T-helper 9 cell (primary cell): ENCODE results near the gene KEAP1.

Experiments
- DNase-seq: peaks from one replicate; pipeline ENCODE4 v3.0.0-alpha.2; 2020

KEAP1 gene

GRCh38 chr19:10521461-10522171 is 18.5 kb upstream of the KEAP1 start:
- no peak for DNase-seq

GRCh38 chr19:10520652-10521318 is 17.6 kb upstream of the KEAP1 start:
- no peak for DNase-seq

GRCh38 chr19:10519421-10519820 is 16.3 kb upstream of the KEAP1 start:
- DNase-seq: no peak

GRCh38 chr19:10518444-10519361 is 15.5 kb upstream of the KEAP1 start:
- no peak for DNase-seq

GRCh38 chr19:10517760-10518443 is 14.7 kb upstream of the KEAP1 start:
- no peak for DNase-seq

GRCh38 chr19:10517361-10517759 is 14.2 kb upstream of the KEAP1 start, which contains the start of gene S1PR5:
Gene S1PR5, minus strand, starts transcription at chr19:10517447. Its CDS starts 2,436 bp downstream, at chr19:10515011.
- no peak for DNase-seq

GRCh38 chr19:10516671-10517286 is 13.6 kb upstream of the KEAP1 start:
- no peak for DNase-seq

GRCh38 chr19:10516064-10516385 is 12.9 kb upstream of the KEAP1 start:
- DNase-seq: no peak

- peak; percentile 25 for DNase-seq
Measured at GRCh38 chr19:10514211-10515145, 11.3 kb upstream of the KEAP1 start.

- no peak for DNase-seq
Measured at GRCh38 chr19:10513223-10513622, 10.1 kb upstream of the KEAP1 start.

- DNase-seq: peak; percentile 57
Measured at GRCh38 chr19:10510301-10510802, 7.2 kb upstream of the KEAP1 start.

GRCh38 chr19:10508707-10509106 is 5.6 kb upstream of the KEAP1 start:
- no peak for DNase-seq

- DNase-seq: no peak
Measured at GRCh38 chr19:10508036-10508435, 4.9 kb upstream of the KEAP1 start.

GRCh38 chr19:10505583-10506229 is 2.5 kb upstream of the KEAP1 start:
- peak; percentile 78 for DNase-seq

- peak; percentile 77 for DNase-seq
Measured at GRCh38 chr19:10502524-10503001, 593 bp downstream of the KEAP1 start.

GRCh38 chr19:10501971-10502523 is 1.1 kb downstream of the KEAP1 start:
- DNase-seq: no peak

GRCh38 chr19:10500247-10500592 is 2.9 kb downstream of the KEAP1 start:
- no peak for DNase-seq

GRCh38 chr19:10499550-10500246 is 3.5 kb downstream of the KEAP1 start:
- no peak for DNase-seq

- DNase-seq: no peak
Measured at GRCh38 chr19:10497371-10497770, 5.8 kb downstream of the KEAP1 start.
